ENCODE data around the gene RASEF. TPM values are rescaled to one million over a fixed set of nuclear protein-coding genes. Genes with fewer than 3 reads are reported as not detected.

RASEF gene
- total RNA-seq, 2 donors from 2014 or later = 0.16 TPM; not detected in 1

- Histone ChIP-seq H3K9me3 (no peaks in the 10 kb centered on the region), H3K4me3 (no peak overlapping the region), H3K27ac (no peak overlapping the region), H3K4me1 (no peaks in the 10 kb centered on the region), H3K27me3 (no peaks in the 10 kb centered on the region), H3K36me3 (no peaks in the 10 kb centered on the region)
- no peak for DNase-seq (ENCODE audit: low spot score)
- TF ChIP-seq CTCF (IDR thresholded peaks at IDR 0.05) = no peak
Observed at GRCh38 chr9:83029531-83030137, 33.3 kb downstream of the RASEF start.

DNA sequence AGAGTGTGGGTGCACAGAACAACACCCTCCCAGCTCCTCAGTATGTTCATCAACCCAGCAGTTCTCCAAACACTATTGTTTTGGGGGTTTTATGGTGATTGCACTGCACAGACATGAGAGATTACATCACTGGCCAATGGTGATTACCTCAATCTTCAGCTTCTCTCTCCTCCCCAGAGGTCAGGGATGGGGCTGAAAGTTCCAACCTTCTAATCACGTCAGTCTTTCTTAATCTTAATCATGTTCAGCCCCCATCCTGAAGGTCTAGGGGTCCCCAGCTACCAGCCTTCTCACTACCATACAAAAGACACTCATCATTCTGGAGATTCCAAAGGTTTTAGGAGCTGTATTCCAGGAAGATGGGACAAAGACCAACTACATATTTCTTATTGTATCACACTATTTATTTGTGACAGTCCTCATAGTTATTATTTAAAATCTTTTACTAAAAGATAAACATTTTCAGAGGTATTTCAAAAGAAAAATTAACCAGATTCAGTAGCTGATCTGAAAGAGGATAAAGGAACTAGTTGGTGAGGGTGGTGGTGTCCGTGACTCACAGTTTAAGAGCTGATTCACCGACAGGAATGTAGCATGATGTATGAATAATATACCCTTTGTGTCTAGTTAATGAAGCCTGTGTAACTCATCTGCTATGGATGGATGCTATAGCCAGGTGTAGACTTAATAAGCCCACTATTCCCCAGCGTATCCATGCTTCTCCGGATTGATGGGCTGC lies 35.6 kb downstream of the RASEF start:
- Histone ChIP-seq H3K4me3 (no peak overlapping the region), H3K27ac (no peak overlapping the region), H3K27me3 (no peaks in the 10 kb centered on the region), H3K36me3 (no peaks in the 10 kb centered on the region), H3K9me3 (no peaks in the 10 kb centered on the region), H3K4me1 (no peaks in the 10 kb centered on the region)
- TF ChIP-seq CTCF (IDR thresholded peaks at IDR 0.05) = no peak
- no peak for DNase-seq (ENCODE audit: low spot score)

DNA sequence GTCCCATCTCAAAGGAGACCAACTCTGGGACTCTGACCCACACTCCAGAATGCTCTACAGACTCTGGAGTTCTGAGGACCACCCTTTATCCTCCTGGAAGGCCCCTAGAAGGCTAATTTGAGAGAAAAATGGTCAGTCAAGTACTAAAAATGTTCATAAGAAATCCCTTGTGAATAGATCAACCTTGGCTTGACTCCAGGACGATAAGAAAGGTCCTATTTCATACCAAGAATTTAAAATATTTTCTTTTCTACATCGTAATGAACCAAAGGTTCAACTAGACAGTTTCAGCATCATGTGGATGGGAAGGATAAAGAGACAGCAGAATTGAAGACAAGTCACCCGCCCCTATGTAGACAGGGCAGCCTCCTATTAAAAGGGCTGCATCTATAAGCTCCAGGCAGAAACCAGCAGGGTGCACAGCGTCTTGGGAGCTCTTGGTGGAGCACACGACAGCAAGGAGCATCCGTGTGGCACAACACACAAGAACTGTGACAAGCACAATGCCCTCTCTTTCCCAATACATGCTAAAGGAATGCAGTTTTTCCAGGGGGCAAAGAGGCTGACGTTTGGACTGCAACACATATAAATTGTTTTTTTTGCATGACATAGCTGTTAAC lies 38.3 kb downstream of the RASEF start:
- Histone ChIP-seq H3K36me3 (no peaks in the 10 kb centered on the region), H3K4me1 (no peaks in the 10 kb centered on the region), H3K4me3 (no peak overlapping the region), H3K27ac (no peak overlapping the region), H3K27me3 (no peaks in the 10 kb centered on the region), H3K9me3 (peaks cover 0 to under 1% of the 10 kb centered on the region in 2 donors)
- no peak for DNase-seq (ENCODE audit: low spot score)
- TF ChIP-seq CTCF (IDR thresholded peaks at IDR 0.05) = no peak

DNA sequence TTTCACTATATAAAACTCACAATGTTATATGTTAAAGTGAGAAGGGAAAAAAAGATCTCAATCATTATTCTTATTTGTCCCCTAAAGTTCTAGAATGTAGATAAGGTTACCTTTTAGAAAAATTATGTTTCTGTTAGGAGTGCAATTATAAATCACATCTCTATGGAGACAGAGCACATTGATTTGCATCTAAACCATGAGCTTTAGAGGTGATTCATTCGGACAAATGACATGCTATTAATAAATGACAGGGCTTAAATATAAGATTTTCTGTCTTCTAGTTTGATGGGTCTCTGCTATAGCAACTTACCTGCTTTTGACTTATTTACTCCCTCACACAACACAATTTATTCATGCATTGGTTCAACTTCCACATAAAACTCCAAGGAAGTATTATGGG lies 39.8 kb downstream of the RASEF start:
- Histone ChIP-seq H3K4me1 (no peaks in the 10 kb centered on the region), H3K27me3 (no peaks in the 10 kb centered on the region), H3K27ac (no peak overlapping the region), H3K36me3 (no peaks in the 10 kb centered on the region), H3K9me3 (peaks cover 0 to 6% of the 10 kb centered on the region in 2 donors), H3K4me3 (no peak overlapping the region)
- no peak for DNase-seq (ENCODE audit: low spot score)
- TF ChIP-seq CTCF (IDR thresholded peaks at IDR 0.05) = no peak

DNA sequence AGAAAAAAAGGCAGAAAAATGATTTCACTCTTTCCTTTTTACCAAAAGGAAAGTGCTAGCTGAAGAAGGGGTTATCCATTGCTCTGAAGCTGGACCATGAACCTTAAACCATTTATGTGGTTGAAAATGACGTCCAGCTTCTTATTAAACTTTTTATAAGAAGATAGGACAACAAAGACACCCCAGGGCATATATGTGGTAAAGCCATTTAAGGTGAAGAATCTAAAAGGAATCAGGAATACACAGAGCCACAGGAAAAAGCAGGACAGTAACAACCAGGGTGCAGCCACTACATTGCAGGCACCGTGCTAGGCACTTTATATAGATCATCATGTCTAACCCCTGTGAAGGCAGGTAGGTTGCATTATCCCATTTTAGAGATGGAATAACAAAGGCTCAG lies 42.1 kb downstream of the RASEF start:
- H3K27ac ChIP-seq = no peak overlapping the region
- peaks cover 0 to 6% of the 10 kb centered on the region in 2 donors for H3K9me3 ChIP-seq

More for the DNA sequence above, 42.1 kb downstream of the RASEF start:
- Histone ChIP-seq H3K36me3 (no peaks in the 10 kb centered on the region), H3K27me3 (no peaks in the 10 kb centered on the region), H3K4me1 (no peaks in the 10 kb centered on the region), H3K4me3 (no peak overlapping the region)
- TF ChIP-seq CTCF (IDR thresholded peaks at IDR 0.05) = no peak
- no peak for DNase-seq (ENCODE audit: low spot score)
